Keratinocyte (primary cell): ENCODE data around the gene TRA2B. TPM values are rescaled to one million over a fixed set of nuclear protein-coding genes. Genes with fewer than 3 reads are reported as not detected.

ENCODE experiments used
- DNase-seq: peaks from one replicate; pipeline ENCODE4 v3.0.0-alpha.2; 2011; ENCODE audit warnings: low read depth, missing footprints, low spot score
- FAIRE-seq: peaks from 2 replicates; lab custom pipeline; 2011; peaks lifted over from hg19 to GRCh38; lab: Jason Lieb, UNC
- H2AFZ ChIP-seq: 2 replicates; pipeline ENCODE4 v1.6.0; 2012; ENCODE audit warnings: low read length, control low read depth, inconsistent platforms; ENCODE audit not compliant: control insufficient read depth
- H3K27ac ChIP-seq: 2 replicates; pipeline ENCODE4 v1.5.1; 2011; ENCODE audit warnings: low read length; ENCODE audit not compliant: control insufficient read depth, insufficient read depth
- H3K27me3 ChIP-seq: 3 replicates; pipeline ENCODE4 v1.6.0; 2011; ENCODE audit warnings: low read length; ENCODE audit not compliant: control insufficient read depth, insufficient read depth; ENCODE audit errors: extremely low read depth
- H3K36me3 ChIP-seq, 2 experiments: 2 replicates in 1 of 2; 3 replicates in 1 of 2; pipeline ENCODE4 v1.5.1; 2011; ENCODE audit warnings: low read length in 2 of 2, mild to moderate bottlenecking in 1 of 2; ENCODE audit not compliant: control insufficient read depth in 2 of 2, insufficient read depth in 2 of 2; ENCODE audit errors: extremely low read depth in 1 of 2
- H3K4me1 ChIP-seq: 3 replicates; pipeline ENCODE4 v1.5.1; 2011; ENCODE audit warnings: low read length; ENCODE audit not compliant: control insufficient read depth, insufficient read depth; ENCODE audit errors: extremely low read depth
- H3K4me2 ChIP-seq: 3 replicates; pipeline ENCODE4 v1.6.0; 2011; ENCODE audit warnings: low read depth, low read length; ENCODE audit not compliant: control insufficient read depth, insufficient read depth; ENCODE audit errors: extremely low read depth
- H3K4me3 ChIP-seq, 3 experiments: fragments of 200-600 bp in 1 of 3; sonication (generic) in 1 of 3; 2 replicates in 2 of 3; 3 replicates in 1 of 3; pipeline ENCODE4 v1.5.1; 2011 to 2016; ENCODE audit warnings: low read length in 3 of 3, mild to moderate bottlenecking in 3 of 3, control low read depth in 2 of 3, inconsistent platforms in 1 of 3, low read depth in 1 of 3, mixed read lengths in 1 of 3, mixed run types in 1 of 3, moderate library complexity in 1 of 3; ENCODE audit not compliant: control insufficient read depth in 2 of 3, insufficient read depth in 2 of 3; ENCODE audit errors: extremely low read depth in 1 of 3
- H3K79me2 ChIP-seq: 2 replicates; pipeline ENCODE4 v1.6.0; 2012; ENCODE audit warnings: low read length; ENCODE audit not compliant: control insufficient read depth, insufficient read depth
- H3K9ac ChIP-seq: 3 replicates; pipeline ENCODE4 v1.6.0; 2011; ENCODE audit warnings: low read length; ENCODE audit not compliant: control insufficient read depth, insufficient read depth; ENCODE audit errors: extremely low read depth
- H3K9me1 ChIP-seq: 3 replicates; pipeline ENCODE4 v1.6.0; 2011; ENCODE audit warnings: low read length; ENCODE audit not compliant: control insufficient read depth, insufficient read depth; ENCODE audit errors: extremely low read depth
- H3K9me3 ChIP-seq: 2 replicates; pipeline ENCODE4 v1.5.1; 2012; ENCODE audit warnings: low read depth, low read length; ENCODE audit not compliant: control insufficient read depth
- H4K20me1 ChIP-seq: 3 replicates; pipeline ENCODE4 v1.6.0; 2011; ENCODE audit warnings: low read length; ENCODE audit not compliant: control insufficient read depth, insufficient read depth; ENCODE audit errors: extremely low read depth
- EZH2 ChIP-seq: IDR thresholded peaks from one replicate; pipeline ENCODE4 v1.6.1; 2012; ENCODE audit warnings: inconsistent platforms, mild to moderate bottlenecking, low read length, moderate library complexity
- dilution Hi-C: fragments of 300-500 bp; cut with MboI; formaldehyde crosslinking; loops from one replicate; pipeline ENCODE4 v1.7.0; 2020; ENCODE audit warnings: low sequenced_read_pairs; ENCODE audit not compliant: extremely low pct_ligation_motif_present
- polyA plus RNA-seq, 5 experiments: library from polyadenylated mRNA; depleted of rRNA in 3 of 5; stranded (reverse) in 3 of 5; stranded (forward) in 1 of 5; unstranded in 1 of 5; fragments of >200 nt; gene quantifications; 1 replicate in 1 of 5; 2 replicates in 3 of 5; 3 replicates in 1 of 5; pipeline versions ENCODE4 v1.2.1 to v1.2.3, GENCODE V29; 2011 to 2012; ENCODE audit warnings: missing spikeins in 2 of 5, low read depth in 1 of 5, low replicate concordance in 1 of 5
- TF ChIP-seq, protein P1 (sequence below), 3 experiments: IDR thresholded peaks in 1 of 3; conservative IDR thresholded peaks in 1 of 3; optimal IDR thresholded peaks in 1 of 3; 2 replicates in 2 of 3; 3 replicates in 1 of 3; pipeline versions ENCODE3 to v1.5.1; 2011; ENCODE audit warnings: low read length in 3 of 3, mild to moderate bottlenecking in 3 of 3, moderate library complexity in 2 of 3, control low read depth in 1 of 3, inconsistent platforms in 1 of 3; ENCODE audit not compliant: insufficient read depth in 2 of 3; ENCODE audit errors: extremely low read depth in 1 of 3

Gene TRA2B
- polyA plus RNA-seq, 1 donor (not counting 4 experiments of a cell fraction or from before 2014, with no cell fraction given) = 195 TPM

- TF ChIP-seq, protein P1, sequence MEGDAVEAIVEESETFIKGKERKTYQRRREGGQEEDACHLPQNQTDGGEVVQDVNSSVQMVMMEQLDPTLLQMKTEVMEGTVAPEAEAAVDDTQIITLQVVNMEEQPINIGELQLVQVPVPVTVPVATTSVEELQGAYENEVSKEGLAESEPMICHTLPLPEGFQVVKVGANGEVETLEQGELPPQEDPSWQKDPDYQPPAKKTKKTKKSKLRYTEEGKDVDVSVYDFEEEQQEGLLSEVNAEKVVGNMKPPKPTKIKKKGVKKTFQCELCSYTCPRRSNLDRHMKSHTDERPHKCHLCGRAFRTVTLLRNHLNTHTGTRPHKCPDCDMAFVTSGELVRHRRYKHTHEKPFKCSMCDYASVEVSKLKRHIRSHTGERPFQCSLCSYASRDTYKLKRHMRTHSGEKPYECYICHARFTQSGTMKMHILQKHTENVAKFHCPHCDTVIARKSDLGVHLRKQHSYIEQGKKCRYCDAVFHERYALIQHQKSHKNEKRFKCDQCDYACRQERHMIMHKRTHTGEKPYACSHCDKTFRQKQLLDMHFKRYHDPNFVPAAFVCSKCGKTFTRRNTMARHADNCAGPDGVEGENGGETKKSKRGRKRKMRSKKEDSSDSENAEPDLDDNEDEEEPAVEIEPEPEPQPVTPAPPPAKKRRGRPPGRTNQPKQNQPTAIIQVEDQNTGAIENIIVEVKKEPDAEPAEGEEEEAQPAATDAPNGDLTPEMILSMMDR (optimal IDR thresholded peaks at IDR 0.05 in 1 of 3, IDR thresholded peaks at IDR 0.05 in 1 of 3, conservative IDR thresholded peaks at IDR 0.05 in 1 of 3; ENCODE audit: extremely low read depth in 1 of 3, insufficient read depth in 2 of 3, low read length in 3 of 3) = no peak
- no peak for TF ChIP-seq EZH2
- Histone ChIP-seq H2AFZ (no peak overlapping the region), H3K4me3 (no peak overlapping the region), H3K9ac (no peak overlapping the region), H3K27ac (no peak overlapping the region), H3K27me3 (no peaks in the 10 kb centered on the region), H3K4me1 (peaks cover 18% of the 10 kb centered on the region), H3K4me2 (no peak overlapping the region), H3K36me3 (no peaks in the 10 kb centered on the region), H3K9me1 (no peaks in the 10 kb centered on the region), H4K20me1 (no peaks in the 10 kb centered on the region), H3K9me3 (no peaks in the 10 kb centered on the region), H3K79me2 (peaks cover 6% of the 10 kb centered on the region)
- DNase-seq (no peak), FAIRE-seq (no peak)
- dilution Hi-C loops = no loop called here
Measured at GRCh38 chr3:185942396-185942795, 4.6 kb upstream of the TRA2B start.

- Histone ChIP-seq H3K9me1 (no peaks in the 10 kb centered on the region), H3K4me2 (peak overlapping the region; percentile 22), H3K9ac (no peak overlapping the region), H3K4me3 (no peak overlapping the region), H3K9me3 (no peaks in the 10 kb centered on the region), H2AFZ (no peak overlapping the region), H3K4me1 (peaks cover 18% of the 10 kb centered on the region), H3K79me2 (peaks cover 21% of the 10 kb centered on the region), H3K27ac (peak overlapping the region; percentile 26), H4K20me1 (peaks cover 10% of the 10 kb centered on the region), H3K27me3 (no peaks in the 10 kb centered on the region), H3K36me3 (no peaks in the 10 kb centered on the region)
- dilution Hi-C loops = no loop called here
- FAIRE-seq = no peak
- no peak for TF ChIP-seq EZH2
- TF ChIP-seq, protein P1 (optimal IDR thresholded peaks at IDR 0.05 in 1 of 3, IDR thresholded peaks at IDR 0.05 in 1 of 3, conservative IDR thresholded peaks at IDR 0.05 in 1 of 3; ENCODE audit: extremely low read depth in 1 of 3, insufficient read depth in 2 of 3, low read length in 3 of 3) = no peak
- no peak for DNase-seq
Measured at GRCh38 chr3:185940951-185941350, 3.1 kb upstream of the TRA2B start.
